ENCODE results near the gene NOXO1.

DNA sequence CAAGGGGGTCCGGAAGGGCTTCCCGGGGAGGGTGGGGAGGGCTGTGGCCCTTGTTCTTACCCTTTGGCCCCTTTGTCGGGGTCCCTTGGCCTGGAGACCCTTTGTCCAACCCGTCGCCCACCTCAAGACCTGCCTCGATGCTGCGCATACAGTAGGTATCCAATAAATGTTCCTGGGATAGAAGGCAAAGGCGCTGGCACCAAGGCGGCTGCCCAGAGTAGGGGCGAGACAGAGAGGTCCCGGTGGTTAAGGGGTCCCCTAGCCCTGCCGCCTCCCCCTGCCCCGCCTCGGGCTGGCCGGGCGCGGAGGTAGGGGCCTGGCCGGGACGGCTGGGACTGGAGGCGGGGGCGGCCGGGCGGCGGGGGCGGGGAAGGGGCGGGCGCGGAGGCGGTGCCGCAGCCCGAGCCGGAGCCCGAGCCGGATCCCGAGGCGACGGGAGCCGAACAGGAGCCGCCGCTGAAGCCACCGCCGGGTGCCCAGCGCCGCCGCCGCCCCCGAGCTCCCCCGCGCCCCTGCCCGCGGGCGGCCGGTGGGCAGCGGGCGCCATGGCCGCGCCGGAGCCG is 45.3 kb upstream of the NOXO1 start, which contains the start of gene NHERF2:
- TF ChIP-seq, protein P1, sequence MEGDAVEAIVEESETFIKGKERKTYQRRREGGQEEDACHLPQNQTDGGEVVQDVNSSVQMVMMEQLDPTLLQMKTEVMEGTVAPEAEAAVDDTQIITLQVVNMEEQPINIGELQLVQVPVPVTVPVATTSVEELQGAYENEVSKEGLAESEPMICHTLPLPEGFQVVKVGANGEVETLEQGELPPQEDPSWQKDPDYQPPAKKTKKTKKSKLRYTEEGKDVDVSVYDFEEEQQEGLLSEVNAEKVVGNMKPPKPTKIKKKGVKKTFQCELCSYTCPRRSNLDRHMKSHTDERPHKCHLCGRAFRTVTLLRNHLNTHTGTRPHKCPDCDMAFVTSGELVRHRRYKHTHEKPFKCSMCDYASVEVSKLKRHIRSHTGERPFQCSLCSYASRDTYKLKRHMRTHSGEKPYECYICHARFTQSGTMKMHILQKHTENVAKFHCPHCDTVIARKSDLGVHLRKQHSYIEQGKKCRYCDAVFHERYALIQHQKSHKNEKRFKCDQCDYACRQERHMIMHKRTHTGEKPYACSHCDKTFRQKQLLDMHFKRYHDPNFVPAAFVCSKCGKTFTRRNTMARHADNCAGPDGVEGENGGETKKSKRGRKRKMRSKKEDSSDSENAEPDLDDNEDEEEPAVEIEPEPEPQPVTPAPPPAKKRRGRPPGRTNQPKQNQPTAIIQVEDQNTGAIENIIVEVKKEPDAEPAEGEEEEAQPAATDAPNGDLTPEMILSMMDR (IDR thresholded peaks at IDR 0.05; ENCODE audit: low read depth, low read length): no peak
- TF ChIP-seq, protein P2, sequence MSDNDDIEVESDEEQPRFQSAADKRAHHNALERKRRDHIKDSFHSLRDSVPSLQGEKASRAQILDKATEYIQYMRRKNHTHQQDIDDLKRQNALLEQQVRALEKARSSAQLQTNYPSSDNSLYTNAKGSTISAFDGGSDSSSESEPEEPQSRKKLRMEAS (IDR thresholded peaks at IDR 0.05; ENCODE audit: low read depth, low read length): no peak
- TF ChIP-seq POLR2A (IDR thresholded peaks at IDR 0.05; ENCODE audit: extremely low read depth, insufficient read length): no peak
